CD4-positive, alpha-beta T cell treated with Interleukin-2 at 100 ng/mL for 4 hours (primary cell): ENCODE results near the gene DBR1.
A peak's percentile ranks its signal among the peaks of the same experiment; 100 is the strongest.

ENCODE experiments used
- DNase-seq: peaks from one replicate; pipeline ENCODE4 v3.0.0-alpha.2; 2020; ENCODE audit warnings: low spot score

The DBR1 gene

DNA sequence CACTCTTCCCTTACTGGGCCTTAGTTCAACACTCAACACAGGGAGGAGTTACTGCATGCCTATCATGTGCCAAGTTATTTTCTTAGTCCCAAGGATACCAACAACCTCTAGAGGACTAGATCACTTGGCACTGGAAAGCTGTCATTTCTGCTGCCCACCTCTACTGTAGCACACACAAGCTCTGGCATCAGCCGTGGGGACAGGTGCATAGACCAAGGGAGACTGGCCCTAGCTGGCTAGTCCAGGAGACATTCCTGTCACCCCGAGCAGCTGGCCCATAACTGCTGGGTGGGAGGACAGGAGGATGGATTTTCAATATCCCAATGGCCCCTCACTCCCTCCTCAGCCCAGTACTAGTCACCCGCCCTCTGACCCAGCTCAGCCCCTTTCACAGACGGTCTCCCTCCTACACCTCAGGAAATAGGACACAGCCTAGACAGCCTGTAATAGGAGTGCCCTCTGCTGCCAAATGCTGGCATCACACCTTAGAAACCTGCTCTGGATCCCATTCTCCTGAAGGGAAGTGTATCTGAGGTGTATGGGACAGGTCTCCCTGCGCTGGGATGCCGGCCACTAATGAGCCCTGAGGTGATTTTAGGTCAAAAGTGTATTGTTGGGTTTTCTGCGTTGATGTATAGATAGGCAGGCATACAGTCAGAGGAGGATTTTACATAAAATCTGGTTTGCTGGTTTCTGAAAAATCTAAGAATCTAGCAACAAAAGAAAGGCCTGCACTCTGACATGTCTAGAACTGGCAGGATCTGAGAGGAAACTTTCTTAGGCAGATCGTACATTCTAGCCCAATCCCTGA lies 55.9 kb downstream of the DBR1 start:
- peak; percentile 48 for DNase-seq

DNA sequence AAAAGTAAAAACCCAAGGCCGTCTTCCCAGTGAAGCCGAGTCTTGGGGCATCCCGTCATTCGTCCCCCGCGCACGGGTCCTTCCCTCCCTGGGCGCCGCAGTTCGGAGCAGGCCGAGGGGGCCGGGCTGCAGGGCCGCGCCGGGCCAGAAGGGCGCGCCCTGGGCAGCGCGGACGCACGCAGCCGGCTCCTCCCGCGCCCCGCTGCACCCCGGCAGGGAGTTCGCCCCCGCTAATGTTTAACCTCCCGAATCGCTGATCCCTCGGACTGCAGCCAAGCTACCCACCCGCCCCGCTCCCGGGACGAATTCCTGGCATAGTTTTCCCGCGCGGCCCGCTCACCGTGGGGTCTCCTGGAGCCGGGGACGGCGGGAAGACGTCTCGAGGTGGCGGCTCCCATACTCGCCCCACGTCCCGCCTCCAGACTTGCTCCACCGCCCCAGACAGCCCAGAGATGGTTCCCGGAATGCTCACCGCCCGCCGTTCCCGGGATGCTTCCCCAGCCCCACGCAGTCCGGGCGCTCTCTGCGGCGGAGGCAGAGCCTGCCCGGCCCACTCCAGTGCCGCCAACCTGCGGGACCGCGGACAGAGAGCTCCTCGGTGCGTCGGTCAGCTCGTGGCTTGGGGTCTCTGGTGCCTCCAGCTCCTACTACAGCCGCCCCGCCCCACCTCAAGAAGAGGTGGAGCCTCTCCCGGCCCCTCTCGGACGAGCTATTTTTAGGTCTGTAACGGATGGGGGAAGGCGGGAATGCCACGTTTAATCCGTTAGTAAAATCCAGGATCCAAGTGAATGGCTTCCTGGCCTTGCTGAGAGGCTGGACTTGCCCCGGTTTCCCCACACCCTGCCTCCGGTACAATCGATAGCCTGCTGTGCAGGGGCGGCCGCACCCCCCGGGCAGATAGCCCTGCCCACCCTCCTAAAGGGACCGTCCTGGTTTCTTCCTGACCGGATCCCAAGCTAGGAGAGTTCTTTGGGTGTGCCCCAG lies 59.4 kb downstream of the DBR1 start, which contains the start of gene DZIP1L:
Gene DZIP1L, minus strand, starts transcription at position 621 of the 984 bp plus-strand sequence. CDS start 11,637 bp downstream, outside the sequence.
- DNase-seq = no peak

DNA sequence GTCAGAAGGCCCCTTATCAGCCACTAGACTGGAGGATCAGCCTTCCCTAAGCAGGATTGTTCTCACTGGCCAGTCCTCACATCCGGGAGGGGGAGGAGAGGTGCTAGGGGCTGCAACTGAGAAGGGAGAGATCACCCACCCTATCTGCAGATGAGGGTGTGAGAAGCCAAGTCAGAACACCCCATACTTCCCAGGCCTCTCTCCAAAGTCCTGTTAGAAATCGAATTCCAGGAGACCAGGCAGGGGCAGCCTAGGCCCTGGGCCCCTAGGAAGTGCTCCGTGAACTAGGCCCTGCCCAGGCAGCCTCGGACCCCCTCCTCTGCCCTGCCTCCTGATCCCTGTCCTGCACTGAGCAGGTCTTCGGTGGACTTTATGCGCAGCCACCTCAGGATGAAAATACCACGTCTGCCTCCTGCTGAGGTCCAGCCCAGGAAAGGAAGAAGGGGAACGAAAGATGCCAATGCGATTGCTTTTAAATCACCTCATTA lies 60.2 kb downstream of the DBR1 start:
- no peak for DNase-seq

DNA sequence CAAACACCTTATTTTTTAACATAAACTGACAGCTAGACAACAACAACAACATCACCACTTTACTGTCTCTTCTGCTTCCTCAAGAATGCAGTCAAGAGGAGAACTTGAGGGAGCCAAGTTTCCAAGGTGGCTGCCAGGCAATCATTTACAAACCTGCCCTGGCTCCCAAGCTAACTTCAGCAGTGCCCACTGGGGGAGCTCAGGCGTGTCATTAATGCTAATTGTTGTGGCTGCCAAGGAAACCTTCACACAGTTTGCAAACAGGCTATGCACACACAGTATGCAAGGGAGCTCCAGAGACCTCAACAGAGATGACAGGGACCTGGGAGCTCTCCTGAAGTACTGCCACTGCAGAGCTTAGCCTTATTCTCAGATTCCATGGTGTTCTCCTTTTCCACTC lies 61.4 kb downstream of the DBR1 start:
- DNase-seq = no peak

DNA sequence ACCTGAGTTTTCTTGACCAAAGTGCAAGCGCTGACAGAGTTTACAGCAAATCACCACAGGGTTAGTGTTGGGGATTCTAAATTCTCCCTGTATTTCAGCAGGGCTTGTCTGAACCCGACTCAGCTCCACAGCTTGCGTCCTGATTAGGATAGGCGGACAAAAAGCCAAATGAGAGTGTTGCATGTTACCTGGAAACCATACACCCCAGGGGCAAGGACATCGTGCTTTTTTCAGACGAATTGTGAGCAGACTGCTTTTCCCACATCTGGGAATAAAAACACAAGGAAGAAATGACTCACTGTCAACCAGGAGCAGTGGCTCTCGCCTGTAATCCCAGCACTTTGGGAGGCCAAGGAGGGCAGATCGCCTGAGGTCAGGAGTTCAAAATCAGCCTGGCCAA lies 62.4 kb downstream of the DBR1 start:
- DNase-seq = no peak
